Gastroesophageal sphincter (tissue), 4 donors: ENCODE results near the gene FBXL17. TPM values are rescaled to one million over a fixed set of nuclear protein-coding genes. Genes with fewer than 3 reads are reported as not detected.
A peak's percentile ranks its signal among the peaks of the same experiment; 100 is the strongest.

Experiments used
- ATAC-seq: fragments of 150-250 bp; one replicate; pipeline ENCODE4 v1.9.1; 2016; ENCODE audit warnings: mild to moderate bottlenecking, moderate library complexity
- H3K27ac ChIP-seq, 4 donors: fragments of 200-600 bp; sonication (generic) in 3 of 4; 1 replicate in 3 of 4; 2 replicates in 1 of 4; pipeline ENCODE4 v1.5.1; 2016 to 2019
- H3K27me3 ChIP-seq: fragments of 200-600 bp; sonication (generic); one replicate; pipeline ENCODE4 v1.5.1; 2019
- H3K36me3 ChIP-seq, 2 donors: fragments of 200-600 bp; sonication (generic); one replicate each; pipeline ENCODE4 v1.5.1; 2019; ENCODE audit warnings: control low read depth in 1 of 2
- H3K4me1 ChIP-seq, 3 donors: fragments of 200-600 bp; sonication (generic); 1 replicate in 2 of 3; 2 replicates in 1 of 3; pipeline ENCODE4 v1.5.1; 2016 to 2019; ENCODE audit warnings: control low read depth in 2 of 3
- H3K4me3 ChIP-seq, 2 donors: fragments of 200-600 bp; sonication (generic); one replicate each; pipeline ENCODE4 v1.5.1; 2019; ENCODE audit warnings: mild to moderate bottlenecking in 1 of 2, moderate library complexity in 1 of 2
- H3K9me3 ChIP-seq, 3 donors: fragments of 200-600 bp; sonication (generic); one replicate each; pipeline ENCODE4 v1.5.1; 2017 to 2019; ENCODE audit warnings: control low read depth in 2 of 3
- CTCF ChIP-seq, 4 experiments: fragments of 200-600 bp in 2 of 4; fragments of 450-650 bp in 2 of 4; sonication (generic) in 1 of 4; IDR thresholded peaks; one replicate each; pipeline ENCODE4 v1.5.1; 2017 to 2019; ENCODE audit warnings: antibody characterized with exemption in 4 of 4, mild to moderate bottlenecking in 2 of 4, moderate library complexity in 2 of 4
- EP300 ChIP-seq: sonication (generic); formaldehyde crosslinking; IDR thresholded peaks from one replicate; pipeline ENCODE4 v1.6.1; 2017; ENCODE audit warnings: antibody characterized with exemption, mild to moderate bottlenecking
- POLR2A ChIP-seq, 2 donors: fragments of 450-650 bp; IDR thresholded peaks; one replicate each; pipeline ENCODE4 v1.6.1; 2017; ENCODE audit warnings: antibody characterized with exemption in 2 of 2, mild to moderate bottlenecking in 2 of 2, moderate library complexity in 1 of 2
- POLR2AphosphoS5 ChIP-seq: sonication (generic); formaldehyde crosslinking; IDR thresholded peaks from one replicate; pipeline ENCODE4 v1.6.1; 2017; ENCODE audit warnings: antibody characterized with exemption
- WGBS, 2 donors: methylation state at CpG; one replicate each; pipeline ENCODE4 v1.1.5; 2018; ENCODE audit warnings: low coverage in 1 of 2; 5-methylcytosine and 5-hydroxymethylcytosine counted together
- total RNA-seq, 4 donors: library from RNA; depleted of rRNA; stranded (reverse); fragments of >200 nt; gene quantifications; one replicate each; pipeline ENCODE4 v1.1.0, GENCODE V29; 2016

FBXL17 gene
- 10 to 100 TPM; 15.3 to 25.5 (median 21.7) TPM for total RNA-seq

- peaks cover 2 to 33% (median 3%) of the 10 kb centered on the region in 3 donors for H3K4me1 ChIP-seq
- H3K4me3 ChIP-seq: peak within 1 kb of the TSS; percentile 87 to 96
- WGBS, 2 donors: 0% methylated on average over 7 to 8 of the region's 82 CpGs
- TF ChIP-seq EP300: no peak
- TF ChIP-seq POLR2AphosphoS5: peak; percentile 82
- no peak for TF ChIP-seq CTCF (IDR thresholded peaks at IDR 0.05)
- peak; percentile 85 to 87 for TF ChIP-seq POLR2A (IDR thresholded peaks at IDR 0.05)
- peak within 1 kb of the TSS; percentile 97 to 100 (median 100) for H3K27ac ChIP-seq
- H3K27me3 ChIP-seq: no peaks in the 10 kb centered on the region
- ATAC-seq: peak; percentile 94
- H3K9me3 ChIP-seq: no peaks in the 10 kb centered on the region
- H3K36me3 ChIP-seq: no peaks in the 10 kb centered on the region
Observed at GRCh38 chr5:108381954-108382783, at the start of gene FBXL17. Gene FBXL17 (minus strand): TSS chr5:108382098.

GRCh38 chr5:108430931-108431608, 49.2 kb upstream of the FBXL17 start:
- H3K36me3 ChIP-seq: no peaks in the 10 kb centered on the region
- H3K4me1 ChIP-seq: no peaks in the 10 kb centered on the region
- no peaks in the 10 kb centered on the region for H3K27me3 ChIP-seq
- H3K27ac ChIP-seq: no peak overlapping the region
- no peak for TF ChIP-seq CTCF (IDR thresholded peaks at IDR 0.05)
- no peak for TF ChIP-seq POLR2AphosphoS5
- no peak for TF ChIP-seq EP300
- no peak for TF ChIP-seq POLR2A (IDR thresholded peaks at IDR 0.05)
- H3K9me3 ChIP-seq: no peaks in the 10 kb centered on the region
- WGBS, 2 donors: 60 to 65% methylated on average over 3 of the region's 3 CpGs
- ATAC-seq: no peak
- no peak overlapping the region for H3K4me3 ChIP-seq

- WGBS, 2 donors: 67 to 69% methylated on average over 1 to 4 of the region's 5 CpGs
- H3K36me3 ChIP-seq: no peaks in the 10 kb centered on the region
- H3K27me3 ChIP-seq: no peaks in the 10 kb centered on the region
- TF ChIP-seq EP300 (no peak), CTCF (IDR thresholded peaks at IDR 0.05) (no peak), POLR2A (IDR thresholded peaks at IDR 0.05) (no peak), POLR2AphosphoS5 (no peak)
- no peaks in the 10 kb centered on the region for H3K9me3 ChIP-seq
- ATAC-seq: no peak
- H3K4me3 ChIP-seq: no peak overlapping the region
- H3K27ac ChIP-seq: no peak overlapping the region
- H3K4me1 ChIP-seq: no peaks in the 10 kb centered on the region
Observed at GRCh38 chr5:108421713-108422112, 39.8 kb upstream of the FBXL17 start.

- WGBS, 2 donors: 33% methylated on average over 1 of the region's 1 CpG
- H3K4me3 ChIP-seq: no peak overlapping the region
- no peaks in the 10 kb centered on the region for H3K36me3 ChIP-seq
- no peak overlapping the region for H3K27ac ChIP-seq
- no peaks in the 10 kb centered on the region for H3K27me3 ChIP-seq
- H3K4me1 ChIP-seq: no peaks in the 10 kb centered on the region
- no peak for ATAC-seq
- no peaks in the 10 kb centered on the region for H3K9me3 ChIP-seq
- TF ChIP-seq POLR2A (IDR thresholded peaks at IDR 0.05) (no peak), POLR2AphosphoS5 (no peak), CTCF (IDR thresholded peaks at IDR 0.05) (no peak), EP300 (no peak)
Observed at GRCh38 chr5:108420755-108421154, 38.9 kb upstream of the FBXL17 start.
